HepG2 (cell line): ENCODE measurements around the gene PALM2AKAP2. TPM values are rescaled to one million over a fixed set of nuclear protein-coding genes. Genes with fewer than 3 reads are reported as not detected.

Source experiments
- ATAC-seq: fragments of 200-7000 bp; cut with Tn5 transposase; 3 replicates; pipeline ENCODE4 v1.9.1; 2020; ENCODE audit warnings: mild to moderate bottlenecking, moderate library complexity
- BruUV-seq: library from RNA; stranded (reverse); fragments of 400-500 nt; replicated peaks from 2 replicates; lab custom pipeline; 2021; lab: Mats Ljungman, UMichigan
- CTCF ChIA-PET: fragments of 300-600 bp; formaldehyde crosslinking; extraction: SDS; loops from one replicate; lab custom pipeline; 2021; ENCODE audit warnings: low total read pairs, inconsistent platforms, low intra/inter-chr PET ratio; lab: Yijun Ruan, JAX
- POLR2A ChIA-PET: fragments of 350-600 bp; sonication (Branson Sonifier 250); formaldehyde crosslinking; loops from one replicate; lab custom pipeline; 2020; ENCODE audit warnings: antibody characterized with exemption, inconsistent platforms; lab: Yijun Ruan, JAX
- DNase-seq: peaks from one replicate; pipeline ENCODE4 v3.0.0-alpha.2; 2015; ENCODE audit warnings: low spot score
- FAIRE-seq: peaks from 3 replicates; lab custom pipeline; 2011; peaks lifted over from hg19 to GRCh38; lab: Jason Lieb, UNC
- H2AFZ ChIP-seq: one replicate; pipeline ENCODE4 v1.6.1; 2011; ENCODE audit warnings: low read length, inconsistent platforms
- H3K27ac ChIP-seq: fragments of 300-600 bp; 3 replicates; pipeline ENCODE4 v1.8.0; 2011; ENCODE audit warnings: mixed run types, mild to moderate bottlenecking, mixed read lengths, low read length, inconsistent platforms; ENCODE audit not compliant: insufficient read depth; ENCODE audit errors: extremely low read length
- H3K27me3 ChIP-seq, 2 experiments: fragments of 200-600 bp in 1 of 2; 2 replicates in 1 of 2; 3 replicates in 1 of 2; pipeline versions ENCODE4 v1.6.0 to v1.8.0; 2011; ENCODE audit warnings: low read length in 2 of 2, mild to moderate bottlenecking in 2 of 2, moderate library complexity in 2 of 2, inconsistent platforms in 1 of 2; ENCODE audit not compliant: insufficient read depth in 2 of 2, control insufficient read depth in 1 of 2
- H3K36me3 ChIP-seq, 2 experiments: fragments of 200-600 bp in 1 of 2; replicated peaks in 1 of 2; 2 replicates in 1 of 2; 3 replicates in 1 of 2; pipeline versions ENCODE4 v1.5.1 to v1.8.0; 2011; ENCODE audit warnings: low read length in 2 of 2, inconsistent platforms in 1 of 2; ENCODE audit not compliant: insufficient read depth in 2 of 2, control insufficient read depth in 1 of 2
- H3K4me1 ChIP-seq: 2 replicates; pipeline ENCODE4 v1.5.1; 2012; ENCODE audit warnings: low read length, inconsistent platforms; ENCODE audit not compliant: insufficient read depth
- H3K4me2 ChIP-seq: 2 replicates; pipeline ENCODE4 v1.6.0; 2011; ENCODE audit warnings: low read depth, low read length, inconsistent platforms
- H3K4me3 ChIP-seq, 3 experiments: fragments of 200-600 bp in 1 of 3; sonication (generic), shearing (Covaris generic) in 1 of 3; replicated peaks in 1 of 3; 2 replicates each; pipeline ENCODE4 v1.5.1; 2011 to 2016; ENCODE audit warnings: low read length in 3 of 3, inconsistent platforms in 2 of 3, low read depth in 2 of 3, mild to moderate bottlenecking in 2 of 3, control low read depth in 1 of 3, mixed read lengths in 1 of 3; ENCODE audit not compliant: insufficient read depth in 1 of 3
- H3K79me2 ChIP-seq: one replicate; pipeline ENCODE4 v1.6.1; 2011; ENCODE audit warnings: low read length, inconsistent platforms; ENCODE audit not compliant: insufficient read depth
- H3K9ac ChIP-seq: 2 replicates; pipeline ENCODE4 v1.6.0; 2011; ENCODE audit warnings: mild to moderate bottlenecking, low read depth, low read length, inconsistent platforms; ENCODE audit not compliant: insufficient read depth
- H3K9me3 ChIP-seq: 2 replicates; pipeline ENCODE4 v1.5.1; 2012; ENCODE audit warnings: mild to moderate bottlenecking, low read length
- H4K20me1 ChIP-seq: 2 replicates; pipeline ENCODE4 v1.6.0; 2011; ENCODE audit warnings: inconsistent platforms, mild to moderate bottlenecking, low read length, moderate library complexity; ENCODE audit not compliant: insufficient read depth
- CEBPB ChIP-seq: IDR thresholded peaks from 2 replicates; pipeline ENCODE4 v1.6.1; 2011; ENCODE audit warnings: low read depth, low read length, improper control_type of control experiment, borderline replicate concordance
- ERF ChIP-seq: IDR thresholded peaks from 2 replicates; pipeline ENCODE4 v1.6.1; 2018; ENCODE audit warnings: missing biosample characterization, missing genetic modification reagents
- GPN1 ChIP-seq: sonication (generic); formaldehyde crosslinking; IDR thresholded peaks from 2 replicates; pipeline ENCODE4 v1.5.1; 2020; ENCODE audit warnings: missing genetic modification reagents, borderline replicate concordance
- MAFK ChIP-seq, 2 experiments: IDR thresholded peaks in 1 of 2; conservative IDR thresholded peaks in 1 of 2; 2 replicates each; pipeline ENCODE4 v1.6.1; 2011; ENCODE audit warnings: improper control_type of control experiment in 2 of 2, low read length in 2 of 2
- MED1 ChIP-seq: sonication (generic); formaldehyde crosslinking; IDR thresholded peaks from 2 replicates; pipeline ENCODE4 v1.4.0; 2020; ENCODE audit warnings: missing genetic modification reagents
- SALL1 ChIP-seq: sonication (generic); formaldehyde crosslinking; IDR thresholded peaks from 2 replicates; pipeline ENCODE4 v1.8.0; 2022; ENCODE audit warnings: mild to moderate bottlenecking, missing genetic modification reagents
- SMYD3 ChIP-seq: sonication (generic); formaldehyde crosslinking; IDR thresholded peaks from 2 replicates; pipeline ENCODE4 v1.8.1; 2023; ENCODE audit warnings: mild to moderate bottlenecking, missing genetic modification reagents
- TARDBP ChIP-seq: sonication (generic); formaldehyde crosslinking; IDR thresholded peaks from 2 replicates; pipeline ENCODE4 v1.8.0; 2022; ENCODE audit warnings: mild to moderate bottlenecking, missing genetic modification reagents
- ZBTB3 ChIP-seq: sonication (generic); formaldehyde crosslinking; IDR thresholded peaks from 2 replicates; pipeline ENCODE4 v1.4.0; 2020; ENCODE audit warnings: low read depth, mild to moderate bottlenecking, moderate library complexity, missing genetic modification reagents, borderline replicate concordance
- ZNF263 ChIP-seq: sonication (generic); formaldehyde crosslinking; IDR thresholded peaks from 2 replicates; pipeline ENCODE4 v1.4.0; 2020; ENCODE audit warnings: missing genetic modification reagents
- ZNF501 ChIP-seq: sonication (generic); formaldehyde crosslinking; IDR thresholded peaks from 2 replicates; pipeline ENCODE4 v1.5.1; 2020; ENCODE audit warnings: mild to moderate bottlenecking, moderate library complexity, missing genetic modification reagents
- ZNF775 ChIP-seq: sonication (generic); formaldehyde crosslinking; IDR thresholded peaks from 2 replicates; pipeline ENCODE4 v1.4.0; 2020; ENCODE audit warnings: missing genetic modification reagents, mild to moderate bottlenecking, moderate library complexity, borderline replicate concordance
- WGBS: methylation state at CpG from one replicate; pipeline ENCODE4 v1.1.6; 2017; ENCODE audit warnings: low lambda C conversion rate; 5-methylcytosine and 5-hydroxymethylcytosine counted together
- in situ Hi-C: cut with HindIII; loops from 2 replicates; pipeline ENCODE4 v1.10.0; 2017; ENCODE audit warnings: low pct_unique_long_range_greater_than_20kb; ENCODE audit not compliant: extremely low pct_ligation_motif_present
- intact Hi-C: fragments of 100-400 bp; cut with micrococcal nuclease; formaldehyde crosslinking; loops from one replicate; pipeline ENCODE4 v1.10.0; 2022; ENCODE audit not compliant: unreplicated experiment
- polyA plus RNA-seq, 8 experiments: library from polyadenylated mRNA; depleted of rRNA in 3 of 8; stranded (reverse) in 7 of 8; unstranded in 1 of 8; fragments of >200 nt; fragmentation: Illumina TruSeq in 4 of 8; extraction: Trizol in 4 of 8; gene quantifications; 2 replicates each; pipeline versions ENCODE4 v1.2.1 to v1.2.3, GENCODE V29; 2011 to 2016; ENCODE audit warnings: low read depth in 4 of 8, missing spikeins in 1 of 8, mixed read lengths in 1 of 8; ENCODE audit not compliant: insufficient read depth in 1 of 8
- total RNA-seq, 5 experiments: library from RNA; depleted of rRNA; stranded (reverse); fragments of >200 nt; fragmentation: Illumina TruSeq; extraction: Trizol; gene quantifications; 2 replicates each; pipeline ENCODE4 v1.2.3, GENCODE V29; 2016; ENCODE audit warnings: low read depth in 1 of 5
- TF ChIP-seq, protein P1 (sequence below): sonication (generic); formaldehyde crosslinking; IDR thresholded peaks from 2 replicates; pipeline ENCODE4 v1.8.0; 2022; ENCODE audit warnings: mild to moderate bottlenecking, missing genetic modification reagents, moderate library complexity
- TF ChIP-seq, protein P2 (sequence below): IDR thresholded peaks from 2 replicates; pipeline ENCODE4 v1.6.1; 2016; ENCODE audit warnings: control low read depth
- TF ChIP-seq, protein P3 (sequence below): sonication (generic); formaldehyde crosslinking; IDR thresholded peaks from 2 replicates; pipeline ENCODE4 v1.4.0; 2020; ENCODE audit warnings: low read depth, mild to moderate bottlenecking, missing genetic modification reagents

The PALM2AKAP2 gene
- total and polyA plus RNA-seq, 2 of the 13 experiments (the other 11 are each of a cell fraction or from before 2014, with no cell fraction given), result 0.25 to 1.8 TPM

GRCh38 chr9:109765830-109766229 is 14.2 kb upstream of the PALM2AKAP2 start (continued):
- TF ChIP-seq GPN1 (CRISPR knock-in tag) (no peak), SALL1 (no peak), MAFK (conservative IDR thresholded peaks at IDR 0.05 in 1 of 2, IDR thresholded peaks at IDR 0.05 in 1 of 2; ENCODE audit: low read length in 2 of 2) (no peak), MED1 (no peak)

DNA sequence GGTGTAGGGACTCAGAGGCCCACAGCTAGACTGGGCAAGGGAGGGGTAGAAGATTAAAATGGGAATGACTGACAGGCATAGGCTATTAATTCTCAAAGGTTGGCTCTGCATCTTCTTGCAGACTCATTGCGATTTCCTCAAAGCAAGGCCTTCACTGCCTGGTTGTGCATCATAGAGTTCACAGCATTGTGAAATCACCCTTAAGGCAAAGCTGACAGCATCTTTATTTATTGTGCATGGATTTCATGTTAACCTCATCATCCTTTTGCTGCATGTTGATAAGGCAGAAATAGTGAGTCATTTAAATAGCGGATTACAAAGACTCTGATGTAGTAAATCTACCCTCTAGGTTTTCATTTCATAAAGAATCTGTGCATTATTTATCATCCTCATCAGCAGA is 13.6 kb upstream of the PALM2AKAP2 start:
- no peaks in the 10 kb centered on the region for H3K79me2 ChIP-seq
- WGBS, result 77% methylated on average over 2 of the region's 2 CpGs
- no peak for DNase-seq
- in situ Hi-C loops (no loop called here), intact Hi-C loops (no loop called here)
- H3K27ac ChIP-seq, result no peak overlapping the region
- no peak for FAIRE-seq
- no peak overlapping the region for H2AFZ ChIP-seq
- H3K4me2 ChIP-seq, result no peak overlapping the region
- ChIA-PET CTCF (no interaction called here), POLR2A (no interaction called here)
- no peaks in the 10 kb centered on the region for H3K4me1 ChIP-seq
- no peaks in the 10 kb centered on the region for H3K36me3 ChIP-seq
- H3K4me3 ChIP-seq, result no peak overlapping the region
- H3K27me3 ChIP-seq, result no peaks in the 10 kb centered on the region
- no peak for ATAC-seq
- H3K9ac ChIP-seq, result no peak overlapping the region
- H3K9me3 ChIP-seq, result no peaks in the 10 kb centered on the region
- no peaks in the 10 kb centered on the region for H4K20me1 ChIP-seq
- BruUV-seq, result no TSS peak
- TF ChIP-seq, protein P1, sequence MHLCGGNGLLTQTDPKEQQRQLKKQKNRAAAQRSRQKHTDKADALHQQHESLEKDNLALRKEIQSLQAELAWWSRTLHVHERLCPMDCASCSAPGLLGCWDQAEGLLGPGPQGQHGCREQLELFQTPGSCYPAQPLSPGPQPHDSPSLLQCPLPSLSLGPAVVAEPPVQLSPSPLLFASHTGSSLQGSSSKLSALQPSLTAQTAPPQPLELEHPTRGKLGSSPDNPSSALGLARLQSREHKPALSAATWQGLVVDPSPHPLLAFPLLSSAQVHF (CRISPR knock-in tag), result no peak
- TF ChIP-seq, protein P2, sequence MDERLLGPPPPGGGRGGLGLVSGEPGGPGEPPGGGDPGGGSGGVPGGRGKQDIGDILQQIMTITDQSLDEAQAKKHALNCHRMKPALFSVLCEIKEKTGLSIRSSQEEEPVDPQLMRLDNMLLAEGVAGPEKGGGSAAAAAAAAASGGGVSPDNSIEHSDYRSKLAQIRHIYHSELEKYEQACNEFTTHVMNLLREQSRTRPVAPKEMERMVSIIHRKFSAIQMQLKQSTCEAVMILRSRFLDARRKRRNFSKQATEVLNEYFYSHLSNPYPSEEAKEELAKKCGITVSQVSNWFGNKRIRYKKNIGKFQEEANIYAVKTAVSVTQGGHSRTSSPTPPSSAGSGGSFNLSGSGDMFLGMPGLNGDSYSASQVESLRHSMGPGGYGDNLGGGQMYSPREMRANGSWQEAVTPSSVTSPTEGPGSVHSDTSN, result no peak
- TF ChIP-seq SMYD3 (CRISPR knock-in tag) (no peak), ZBTB3 (CRISPR knock-in tag) (no peak), CEBPB (no peak), ZNF775 (CRISPR knock-in tag) (no peak), ZNF263 (CRISPR knock-in tag) (no peak), TARDBP (no peak), ERF (CRISPR knock-in tag) (no peak), ZNF501 (CRISPR knock-in tag) (no peak)
- TF ChIP-seq, protein P3, sequence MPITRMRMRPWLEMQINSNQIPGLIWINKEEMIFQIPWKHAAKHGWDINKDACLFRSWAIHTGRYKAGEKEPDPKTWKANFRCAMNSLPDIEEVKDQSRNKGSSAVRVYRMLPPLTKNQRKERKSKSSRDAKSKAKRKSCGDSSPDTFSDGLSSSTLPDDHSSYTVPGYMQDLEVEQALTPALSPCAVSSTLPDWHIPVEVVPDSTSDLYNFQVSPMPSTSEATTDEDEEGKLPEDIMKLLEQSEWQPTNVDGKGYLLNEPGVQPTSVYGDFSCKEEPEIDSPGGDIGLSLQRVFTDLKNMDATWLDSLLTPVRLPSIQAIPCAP, result no peak
